Neural progenitor cell (in vitro differentiated cells): ENCODE results near the gene CLDN22. TPM values are rescaled to one million over a fixed set of nuclear protein-coding genes. Genes with fewer than 3 reads are reported as not detected.

ENCODE experiments used
- DNase-seq: peaks from one replicate; pipeline ENCODE4 v3.0.0-alpha.2; 2016; ENCODE audit warnings: low spot score
- H2AFZ ChIP-seq: fragments of 200-600 bp; sonication (generic); replicated peaks from 2 replicates; pipeline ENCODE4 v1.6.1; 2016; ENCODE audit warnings: antibody characterized with exemption
- H3F3A ChIP-seq: fragments of 200-600 bp; sonication (generic); 2 replicates; pipeline ENCODE4 v1.6.1; 2016; ENCODE audit warnings: antibody characterized with exemption, low read depth
- H3K27ac ChIP-seq: fragments of 200-600 bp; sonication (generic); 2 replicates; pipeline ENCODE4 v1.5.1; 2016; ENCODE audit warnings: mild to moderate bottlenecking
- H3K27me3 ChIP-seq: fragments of 200-600 bp; sonication (generic); 2 replicates; pipeline ENCODE4 v1.6.1; 2016; ENCODE audit warnings: mild to moderate bottlenecking, moderate library complexity
- H3K36me3 ChIP-seq: fragments of 200-600 bp; sonication (generic); 2 replicates; pipeline ENCODE4 v1.5.1; 2016
- H3K4me1 ChIP-seq: fragments of 200-600 bp; sonication (generic); 2 replicates; pipeline ENCODE4 v1.6.1; 2016; ENCODE audit warnings: mixed run types
- H3K4me2 ChIP-seq: fragments of 200-600 bp; sonication (generic); 2 replicates; pipeline ENCODE4 v1.6.1; 2016
- H3K4me3 ChIP-seq: fragments of 200-600 bp; sonication (generic); 2 replicates; pipeline ENCODE4 v1.5.1; 2016
- H3K79me2 ChIP-seq: fragments of 200-600 bp; sonication (generic); 2 replicates; pipeline ENCODE4 v1.6.1; 2016; ENCODE audit warnings: low read depth
- H3K9ac ChIP-seq: fragments of 200-600 bp; sonication (generic); 2 replicates; pipeline ENCODE4 v1.6.1; 2016
- H3K9me3 ChIP-seq: fragments of 200-600 bp; sonication (generic); 2 replicates; pipeline ENCODE4 v1.5.1; 2016; ENCODE audit warnings: low read depth
- H4K20me1 ChIP-seq: fragments of 200-600 bp; sonication (generic); 2 replicates; pipeline ENCODE4 v1.6.1; 2016; ENCODE audit warnings: low read depth
- H3K27ac Mint-ChIP-seq: 3 replicates; pipeline ENCODE4 v1.8.0; 2021; ENCODE audit warnings: mixed read lengths
- H3K27me3 Mint-ChIP-seq: 2 replicates; pipeline ENCODE4 v1.8.0; 2022; ENCODE audit warnings: low read depth, mild to moderate bottlenecking, inconsistent platforms, moderate library complexity, mixed read lengths; ENCODE audit not compliant: insufficient read depth
- H3K36me3 Mint-ChIP-seq: 3 replicates; pipeline ENCODE4 v1.8.0; 2021; ENCODE audit warnings: mixed read lengths
- H3K4me1 Mint-ChIP-seq: 3 replicates; pipeline ENCODE4 v1.8.0; 2021; ENCODE audit warnings: mixed read lengths
- H3K4me3 Mint-ChIP-seq: 3 replicates; pipeline ENCODE4 v1.8.0; 2021; ENCODE audit warnings: mild to moderate bottlenecking, moderate library complexity, mixed read lengths
- H3K9me3 Mint-ChIP-seq: 3 replicates; pipeline ENCODE4 v1.8.0; 2020; ENCODE audit warnings: mixed read lengths
- CTCF ChIP-seq: fragments of 200-600 bp; sonication (generic); IDR thresholded peaks from 2 replicates; pipeline ENCODE4 v1.5.1; 2017; ENCODE audit warnings: antibody characterized with exemption, mild to moderate bottlenecking
- EZH2 ChIP-seq: fragments of 200-600 bp; sonication (generic); IDR thresholded peaks from 2 replicates; pipeline ENCODE4 v1.6.1; 2017; ENCODE audit warnings: antibody characterized with exemption, mild to moderate bottlenecking, moderate library complexity
- EZH2phosphoT487 ChIP-seq: fragments of 200-600 bp; sonication (generic); IDR thresholded peaks from 2 replicates; pipeline ENCODE4 v1.6.1; 2017; ENCODE audit warnings: antibody characterized with exemption
- total RNA-seq: library from RNA; depleted of rRNA; stranded (reverse); fragments of >200 nt; gene quantifications from 2 replicates; pipeline ENCODE4 v1.2.3, GENCODE V29; 2015; ENCODE audit warnings: low replicate concordance

The CLDN22 gene
- total RNA-seq, result not detected in 2 replicates

GRCh38 chr4:183320211-183321059 is at the start of gene CLDN22:
Gene CLDN22 (minus strand): TSS chr4:183320276. CDS start chr4:183320218, 58 bp downstream.
- Histone ChIP-seq H3K9me3 (no peaks in the 10 kb centered on the region), H3K4me1 (peaks cover 14% of the 10 kb centered on the region), H3F3A (peaks cover 9% of the 10 kb centered on the region), H3K27ac (no peak within 1 kb of the TSS), H3K27me3 (no peaks in the 10 kb centered on the region), H4K20me1 (no peaks in the 10 kb centered on the region), H3K9ac (no peak within 1 kb of the TSS), H3K4me2 (no peak within 1 kb of the TSS), H3K4me3 (no peak within 1 kb of the TSS), H2AFZ (no peak within 1 kb of the TSS), H3K79me2 (no peaks in the 10 kb centered on the region), H3K36me3 (no peaks in the 10 kb centered on the region)
- Mint-ChIP-seq H3K4me3 (no peak within 1 kb of the TSS), H3K27me3 (peaks cover 5% of the 10 kb centered on the region), H3K9me3 (no peaks in the 10 kb centered on the region), H3K4me1 (no peaks in the 10 kb centered on the region), H3K27ac (no peak within 1 kb of the TSS), H3K36me3 (peaks cover 8% of the 10 kb centered on the region)
- TF ChIP-seq EZH2phosphoT487 (no peak), EZH2 (no peak), CTCF (no peak)
- DNase-seq, result no peak

- Histone ChIP-seq H3K27me3 (no peaks in the 10 kb centered on the region), H3K9me3 (no peaks in the 10 kb centered on the region), H2AFZ (no peak overlapping the region), H4K20me1 (no peaks in the 10 kb centered on the region), H3K27ac (no peak overlapping the region), H3F3A (no peaks in the 10 kb centered on the region), H3K4me3 (no peak overlapping the region), H3K36me3 (no peaks in the 10 kb centered on the region), H3K79me2 (no peaks in the 10 kb centered on the region), H3K9ac (no peak overlapping the region), H3K4me2 (no peak overlapping the region), H3K4me1 (peaks cover 9% of the 10 kb centered on the region)
- TF ChIP-seq EZH2 (no peak), CTCF (no peak), EZH2phosphoT487 (no peak)
- Mint-ChIP-seq H3K36me3 (no peaks in the 10 kb centered on the region), H3K4me3 (no peak overlapping the region), H3K27ac (no peak overlapping the region), H3K4me1 (peaks cover 13% of the 10 kb centered on the region), H3K9me3 (peaks cover 19% of the 10 kb centered on the region), H3K27me3 (peaks cover 6% of the 10 kb centered on the region)
- no peak for DNase-seq
These were observed 49.0 kb upstream of the CLDN22 start for GRCh38 chr4:183369073-183369472.

GRCh38 chr4:183366206-183366835 is 46.2 kb upstream of the CLDN22 start:
- Histone ChIP-seq H3K79me2 (no peaks in the 10 kb centered on the region), H3K9ac (no peak overlapping the region), H3K36me3 (no peaks in the 10 kb centered on the region), H3K4me1 (peaks cover 9% of the 10 kb centered on the region), H3K4me2 (no peak overlapping the region), H2AFZ (peak overlapping the region; percentile 57), H3K27ac (no peak overlapping the region), H3K27me3 (no peaks in the 10 kb centered on the region), H3F3A (no peaks in the 10 kb centered on the region), H4K20me1 (no peaks in the 10 kb centered on the region), H3K9me3 (no peaks in the 10 kb centered on the region), H3K4me3 (no peak overlapping the region)
- H3K4me1 Mint-ChIP-seq, result peaks cover 22% of the 10 kb centered on the region
- no peak for DNase-seq
- peaks cover 4% of the 10 kb centered on the region for H3K27me3 Mint-ChIP-seq
- peaks cover 2% of the 10 kb centered on the region for H3K9me3 Mint-ChIP-seq
- H3K36me3 Mint-ChIP-seq, result no peaks in the 10 kb centered on the region
- peak overlapping the region; percentile 2 for H3K4me3 Mint-ChIP-seq
- H3K27ac Mint-ChIP-seq, result no peak overlapping the region
- no peak for TF ChIP-seq CTCF
